NCI-H82 treated with DMSO at 0.1 percent for 48 hours (cell line): ENCODE data around the gene B4GALT4.
"Not testable (repeated sequence)": the region's sequence is repeated elsewhere in the genome, so short reads cannot be mapped to it uniquely, and the experiment has no call there.

Source experiments
- DNase-seq: peaks from one replicate; lab custom pipeline; 2025; ENCODE audit not compliant: unreplicated experiment; lab: John Stamatoyannopoulos, UW

The B4GALT4 gene

GRCh38 chr3:119206611-119207511 is 33.8 kb downstream of the B4GALT4 start:
- DNase-seq = no peak

GRCh38 chr3:119205685-119206084 is 35.0 kb downstream of the B4GALT4 start:
- DNase-seq = no peak

- no peak for DNase-seq
Measured at GRCh38 chr3:119205209-119205608, 35.5 kb downstream of the B4GALT4 start.

- no peak for DNase-seq
Measured at GRCh38 chr3:119195911-119196310, 44.8 kb downstream of the B4GALT4 start.

- DNase-seq = no peak
Measured at GRCh38 chr3:119195151-119195476, 45.6 kb downstream of the B4GALT4 start.

- no peak for DNase-seq
Measured at GRCh38 chr3:119194237-119195150, 46.2 kb downstream of the B4GALT4 start.

- no peak for DNase-seq
Measured at GRCh38 chr3:119191800-119192199, 48.9 kb downstream of the B4GALT4 start.

GRCh38 chr3:119187266-119187665 is 53.4 kb downstream of the B4GALT4 start:
- DNase-seq = no peak

GRCh38 chr3:119184796-119185570 is 55.7 kb downstream of the B4GALT4 start:
- DNase-seq = no peak

- no peak for DNase-seq
Measured at GRCh38 chr3:119184111-119184510, 56.6 kb downstream of the B4GALT4 start.

- DNase-seq = no peak
Measured at GRCh38 chr3:119181765-119182164, 58.9 kb downstream of the B4GALT4 start.

GRCh38 chr3:119177321-119177720 is 63.4 kb downstream of the B4GALT4 start:
- no peak for DNase-seq

GRCh38 chr3:119176778-119177177 is 63.9 kb downstream of the B4GALT4 start:
- no peak for DNase-seq

GRCh38 chr3:119175872-119176756 is 64.6 kb downstream of the B4GALT4 start:
- DNase-seq = no peak

- no peak for DNase-seq
Measured at GRCh38 chr3:119173325-119173724, 67.4 kb downstream of the B4GALT4 start, which contains the start of gene UPK1B. Gene UPK1B, plus strand, starts transcription at chr3:119173598. Its CDS starts 13,144 bp downstream, at chr3:119186742.

- DNase-seq = no peak
Measured at GRCh38 chr3:119170821-119171220, 69.9 kb downstream of the B4GALT4 start.

- DNase-seq = not testable (repeated sequence)
Measured at GRCh38 chr3:119164745-119165144, 75.9 kb downstream of the B4GALT4 start.
